IMR-90 (cell line): Measurements from ENCODE around the gene STX17. TPM values are rescaled to one million over a fixed set of nuclear protein-coding genes. Genes with fewer than 3 reads are reported as not detected.

ENCODE experiments used
- ATAC-seq: fragments of 200-7000 bp; cut with Tn5 transposase; 2 replicates; pipeline ENCODE4 v1.9.1; 2020; ENCODE audit warnings: low read depth, mild to moderate bottlenecking, moderate library complexity
- BruUV-seq: library from RNA; stranded (reverse); fragments of 400-500 nt; replicated peaks from 2 replicates; lab custom pipeline; 2021; lab: Mats Ljungman, UMichigan
- CTCF ChIA-PET: fragments of 300-600 bp; formaldehyde crosslinking; extraction: SDS; loops from one replicate; lab custom pipeline; 2021; ENCODE audit warnings: antibody characterized with exemption; lab: Yijun Ruan, JAX
- POLR2A ChIA-PET: fragments of 300-600 bp; sonication (Branson Sonifier 250); formaldehyde crosslinking; loops from one replicate; lab custom pipeline; 2022; ENCODE audit warnings: antibody characterized with exemption; ENCODE audit not compliant: unreplicated experiment; lab: Charles Lee
- DNase-seq: peaks from one replicate; pipeline ENCODE4 v3.0.0; 2013
- H2AFZ ChIP-seq: replicated peaks from 2 replicates; pipeline ENCODE3; 2013; ENCODE audit warnings: low read length, mild to moderate bottlenecking; ENCODE audit not compliant: poor library complexity
- H2AK5ac ChIP-seq: 2 replicates; pipeline ENCODE4 v1.6.1; 2013; ENCODE audit warnings: low read depth, low read length, inconsistent platforms
- H2AK9ac ChIP-seq: replicated peaks from 2 replicates; pipeline ENCODE3; 2013; ENCODE audit warnings: mild to moderate bottlenecking, low read depth, low read length, moderate library complexity; ENCODE audit not compliant: poor library complexity
- H2BK120ac ChIP-seq: 2 replicates; pipeline ENCODE4 v1.6.1; 2013; ENCODE audit warnings: low read depth, low read length, inconsistent platforms
- H2BK15ac ChIP-seq: 3 replicates; pipeline ENCODE4 v1.6.1; 2013; ENCODE audit warnings: low read depth, low read length, inconsistent platforms
- H2BK20ac ChIP-seq: 2 replicates; pipeline ENCODE4 v1.6.1; 2013; ENCODE audit warnings: low read depth, mild to moderate bottlenecking, inconsistent platforms, low read length, moderate library complexity
- H2BK5ac ChIP-seq: 2 replicates; pipeline ENCODE4 v1.6.1; 2013; ENCODE audit warnings: mild to moderate bottlenecking, low read depth, low read length, inconsistent platforms; ENCODE audit not compliant: poor library complexity, severe bottlenecking
- H3K14ac ChIP-seq: replicated peaks from 2 replicates; pipeline ENCODE4 v1.6.1; 2013; ENCODE audit warnings: low read depth, low read length, inconsistent platforms
- H3K18ac ChIP-seq: 2 replicates; pipeline ENCODE4 v1.6.1; 2013; ENCODE audit warnings: low read depth, low read length, control low read depth
- H3K23ac ChIP-seq: 2 replicates; pipeline ENCODE4 v1.6.1; 2013; ENCODE audit warnings: low read depth, low read length, inconsistent platforms
- H3K27ac ChIP-seq: 2 replicates; pipeline ENCODE4 v1.5.1; 2013; ENCODE audit warnings: mild to moderate bottlenecking, control low read depth, low read length; ENCODE audit not compliant: insufficient read depth
- H3K27me3 ChIP-seq: 2 replicates; pipeline ENCODE4 v1.6.1; 2013; ENCODE audit warnings: low read length; ENCODE audit not compliant: control insufficient read depth, insufficient read depth
- H3K36me3 ChIP-seq: 2 replicates; pipeline ENCODE4 v1.6.1; 2013; ENCODE audit warnings: low read length, mixed read lengths; ENCODE audit not compliant: control insufficient read depth, insufficient read depth
- H3K4ac ChIP-seq: 2 replicates; pipeline ENCODE4 v1.6.1; 2013; ENCODE audit warnings: low read depth, low read length, inconsistent platforms
- H3K4me1 ChIP-seq: 2 replicates; pipeline ENCODE4 v1.6.1; 2013; ENCODE audit warnings: low read length, mixed read lengths; ENCODE audit not compliant: control insufficient read depth, insufficient read depth
- H3K4me2 ChIP-seq: 2 replicates; pipeline ENCODE4 v1.6.1; 2013; ENCODE audit warnings: low read depth, mild to moderate bottlenecking, control low read depth, low read length, moderate library complexity
- H3K4me3 ChIP-seq: 2 replicates; pipeline ENCODE4 v1.5.1; 2013; ENCODE audit warnings: low read depth, mild to moderate bottlenecking, control low read depth, low read length, moderate library complexity; ENCODE audit not compliant: insufficient read depth
- H3K56ac ChIP-seq: 2 replicates; pipeline ENCODE4 v1.6.1; 2013; ENCODE audit warnings: low read length, inconsistent platforms; ENCODE audit not compliant: insufficient read depth; ENCODE audit errors: extremely low read depth
- H3K79me1 ChIP-seq, 2 experiments: 2 replicates each; pipeline ENCODE4 v1.6.1; 2013; ENCODE audit warnings: low read length in 2 of 2, inconsistent platforms in 1 of 2, low read depth in 1 of 2
- H3K9ac ChIP-seq: 2 replicates; pipeline ENCODE4 v1.6.1; 2013; ENCODE audit warnings: low read depth, low read length, control low read depth
- H3K9me1 ChIP-seq: 2 replicates; pipeline ENCODE4 v1.6.1; 2013; ENCODE audit warnings: low read length, inconsistent platforms; ENCODE audit not compliant: insufficient read depth
- H3K9me3 ChIP-seq: 2 replicates; pipeline ENCODE4 v1.6.1; 2013; ENCODE audit warnings: low read length; ENCODE audit not compliant: control insufficient read depth, insufficient read depth
- H4K20me1 ChIP-seq: 2 replicates; pipeline ENCODE4 v1.6.1; 2013; ENCODE audit warnings: low read length, inconsistent platforms; ENCODE audit not compliant: insufficient read depth
- H4K5ac ChIP-seq: 2 replicates; pipeline ENCODE4 v1.6.1; 2013; ENCODE audit warnings: mild to moderate bottlenecking, low read depth, low read length, control low read depth
- H4K8ac ChIP-seq, 2 experiments: 2 replicates each; pipeline ENCODE4 v1.6.1; 2013; ENCODE audit warnings: low read depth in 2 of 2, low read length in 2 of 2, control low read depth in 1 of 2, inconsistent platforms in 1 of 2
- H4K91ac ChIP-seq: 2 replicates; pipeline ENCODE4 v1.6.1; 2013; ENCODE audit warnings: low read depth, low read length, inconsistent platforms; ENCODE audit not compliant: insufficient read depth
- BHLHE40 ChIP-seq: fragments of 150-350 bp; IDR thresholded peaks from 2 replicates; pipeline ENCODE4 v1.6.1; 2016; ENCODE audit warnings: mild to moderate bottlenecking, low read depth, low read length
- CEBPB ChIP-seq: IDR thresholded peaks from 2 replicates; pipeline ENCODE4 v1.6.1; 2012; ENCODE audit warnings: low read depth, low read length, improper control_type of control experiment
- ELK1 ChIP-seq: fragments of 150-350 bp; IDR thresholded peaks from 2 replicates; pipeline ENCODE4 v1.6.1; 2016; ENCODE audit warnings: low read depth, mild to moderate bottlenecking, low read length, moderate library complexity, borderline replicate concordance
- MAFK ChIP-seq: IDR thresholded peaks from 2 replicates; pipeline ENCODE4 v1.6.1; 2012; ENCODE audit warnings: low read depth, low read length, improper control_type of control experiment
- MAZ ChIP-seq: IDR thresholded peaks from 2 replicates; pipeline ENCODE4 v1.6.1; 2012; ENCODE audit warnings: low read depth, mild to moderate bottlenecking, low read length, improper control_type of control experiment, moderate library complexity, borderline replicate concordance
- MXI1 ChIP-seq: IDR thresholded peaks from 2 replicates; pipeline ENCODE4 v1.6.1; 2012; ENCODE audit warnings: low read depth, mild to moderate bottlenecking, low read length, moderate library complexity, borderline replicate concordance
- NFE2L2 ChIP-seq: fragments of 150-350 bp; IDR thresholded peaks from 2 replicates; pipeline ENCODE4 v1.6.1; 2016; ENCODE audit warnings: low read depth, mild to moderate bottlenecking, low read length
- RCOR1 ChIP-seq: IDR thresholded peaks from 2 replicates; pipeline ENCODE4 v1.6.1; 2012; ENCODE audit warnings: mild to moderate bottlenecking, low read length, improper control_type of control experiment; ENCODE audit not compliant: insufficient replicate concordance
- SMC3 ChIP-seq: fragments of 150-350 bp; IDR thresholded peaks from 2 replicates; pipeline ENCODE4 v1.6.1; 2016; ENCODE audit warnings: low read depth, mild to moderate bottlenecking, antibody characterized with exemption, low read length, moderate library complexity
- USF2 ChIP-seq: fragments of 150-350 bp; IDR thresholded peaks from 2 replicates; pipeline ENCODE4 v1.6.1; 2017; ENCODE audit warnings: mild to moderate bottlenecking, antibody characterized with exemption, low read length, low read depth
- WGBS, 2 experiments: methylation state at CpG; one replicate each; pipeline versions ENCODE4 v1.1.5 to v1.1.7; 2013; ENCODE audit warnings: missing lambda C conversion rate in 2 of 2; ENCODE audit not compliant: insufficient read length in 1 of 2; ENCODE audit errors: extremely low coverage in 2 of 2; 5-methylcytosine and 5-hydroxymethylcytosine counted together
- dilution Hi-C: fragments of 300-500 bp; cut with HindIII; formaldehyde crosslinking; loops from one replicate; pipeline ENCODE4 v1.14.3; 2018; ENCODE audit warnings: low sequenced_read_pairs; ENCODE audit not compliant: unreplicated experiment
- in situ Hi-C: fragments of 300-500 bp; cut with MboI; formaldehyde crosslinking; loops from 3 replicates; pipeline ENCODE4 v1.14.3; 2019; ENCODE audit warnings: low sequenced_read_pairs, inconsistent platforms, mixed read lengths
- intact Hi-C: fragments of 100-400 bp; cut with micrococcal nuclease; formaldehyde crosslinking; loops from 2 replicates; pipeline ENCODE4 v1.10.0; 2022
- polyA plus RNA-seq, 3 experiments: library from polyadenylated mRNA; depleted of rRNA; stranded (reverse); fragments of >200 nt; gene quantifications; 2 replicates each; pipeline ENCODE4 v1.2.3, GENCODE V29; 2012; ENCODE audit warnings: low replicate concordance in 1 of 3
- total RNA-seq: library from RNA; depleted of rRNA; stranded (reverse); fragments of >200 nt; gene quantifications from 2 replicates; pipeline ENCODE4 v1.2.3, GENCODE V29; 2012

The STX17 gene
- total and polyA plus RNA-seq, 2 of the 4 experiments (the other 2 are of a cell fraction), result 6.2 to 11.7 TPM

- TF ChIP-seq MAZ, result no peak
- no peak for TF ChIP-seq BHLHE40
- TF ChIP-seq ELK1, result no peak
- no peak for TF ChIP-seq RCOR1
- no peak for TF ChIP-seq USF2
- TF ChIP-seq MXI1, result no peak
- TF ChIP-seq MAFK, result no peak
- TF ChIP-seq SMC3, result no peak
- TF ChIP-seq CEBPB, result no peak
- no peak for TF ChIP-seq NFE2L2
- H3K4me3 ChIP-seq, result no peak overlapping the region
- H3K36me3 ChIP-seq, result no peaks in the 10 kb centered on the region
- H3K79me1 ChIP-seq, result no peaks in the 10 kb centered on the region
- no peak overlapping the region for H3K18ac ChIP-seq
- no peak overlapping the region for H3K4me2 ChIP-seq
- no peak overlapping the region for H2AK9ac ChIP-seq
- H2BK15ac ChIP-seq, result no peak overlapping the region
- H2BK20ac ChIP-seq, result no peak overlapping the region
- H3K4ac ChIP-seq, result no peak overlapping the region
- H4K5ac ChIP-seq, result no peak overlapping the region
- peaks cover 26% of the 10 kb centered on the region for H3K27me3 ChIP-seq
- H3K14ac ChIP-seq, result no peak overlapping the region
- intact Hi-C loops, result no loop called here
- no peak overlapping the region for H3K9ac ChIP-seq
- H3K23ac ChIP-seq, result no peak overlapping the region
- ATAC-seq (no peak), DNase-seq (no peak)
- ChIA-PET CTCF (no interaction called here), POLR2A (no interaction called here)
- in situ Hi-C loops, result no loop called here
- no peak overlapping the region for H4K8ac ChIP-seq
- no peak overlapping the region for H2BK5ac ChIP-seq
- H2AFZ ChIP-seq, result no peak overlapping the region
- no peak overlapping the region for H4K91ac ChIP-seq
- dilution Hi-C loops, result no loop called here
- H3K4me1 ChIP-seq, result no peaks in the 10 kb centered on the region
- H3K9me1 ChIP-seq, result no peaks in the 10 kb centered on the region
- WGBS, 2 experiments, result no CpG with 5 or more reads among the region's 1 CpG
- no peak overlapping the region for H3K27ac ChIP-seq
- no peak overlapping the region for H2BK120ac ChIP-seq
- no peaks in the 10 kb centered on the region for H4K20me1 ChIP-seq
- no peaks in the 10 kb centered on the region for H3K9me3 ChIP-seq
- BruUV-seq, result no TSS peak
- H3K56ac ChIP-seq, result no peak overlapping the region
- H2AK5ac ChIP-seq, result no peak overlapping the region
Measured at GRCh38 chr9:99889120-99889519, 17.3 kb upstream of the STX17 start.
